GM18499 (cell line): ENCODE data around the gene HMOX2.

ENCODE experiments used
- ATAC-seq: cut with Tn5 transposase; IDR thresholded peaks from one replicate; pipeline ENCODE4 v1.9.1; 2021; ENCODE audit warnings: moderate number of reproducible peaks; ENCODE audit not compliant: insufficient read depth, unreplicated experiment

HMOX2 gene

DNA sequence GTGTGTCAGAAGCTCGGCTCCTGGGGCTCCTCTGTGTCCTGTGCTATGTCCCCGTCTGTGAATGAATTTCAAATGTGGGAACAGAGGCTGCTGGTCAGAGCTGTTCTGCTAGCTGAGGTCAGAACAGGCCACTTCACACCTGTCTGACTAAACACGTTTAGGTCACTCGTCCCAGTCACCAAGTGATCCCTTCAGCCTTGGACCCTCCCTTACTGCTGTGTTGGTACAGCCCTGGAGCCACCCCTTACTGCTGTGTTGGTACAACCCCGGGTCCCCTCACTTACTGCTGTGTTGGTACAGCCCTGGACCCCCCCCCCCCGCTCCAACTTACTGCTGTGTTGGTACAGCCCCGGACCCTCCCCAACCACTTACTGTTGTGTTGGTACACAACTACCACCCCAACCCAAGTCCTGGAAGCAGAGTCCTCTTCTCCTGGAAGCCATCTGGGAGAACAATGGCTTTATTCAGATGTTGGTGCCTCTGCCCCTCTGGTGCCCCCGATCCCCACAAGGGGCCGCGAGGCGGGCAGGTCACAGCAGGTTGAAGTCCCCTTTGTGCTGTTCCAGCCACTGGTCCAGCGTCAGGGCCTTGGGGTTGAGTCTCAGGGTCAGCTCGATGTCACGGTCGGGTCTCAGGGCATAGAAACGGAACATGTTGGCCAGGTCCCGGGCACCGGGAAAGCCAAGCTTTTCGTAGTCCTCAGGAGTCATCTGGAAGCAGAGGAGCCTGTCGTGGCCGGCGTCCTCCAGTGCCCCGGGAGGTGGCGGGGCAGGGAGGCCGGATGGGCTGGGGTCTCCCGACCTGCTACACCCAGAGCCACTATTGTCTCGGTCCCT is 14.7 kb upstream of the HMOX2 start:
- ATAC-seq = no peak

DNA sequence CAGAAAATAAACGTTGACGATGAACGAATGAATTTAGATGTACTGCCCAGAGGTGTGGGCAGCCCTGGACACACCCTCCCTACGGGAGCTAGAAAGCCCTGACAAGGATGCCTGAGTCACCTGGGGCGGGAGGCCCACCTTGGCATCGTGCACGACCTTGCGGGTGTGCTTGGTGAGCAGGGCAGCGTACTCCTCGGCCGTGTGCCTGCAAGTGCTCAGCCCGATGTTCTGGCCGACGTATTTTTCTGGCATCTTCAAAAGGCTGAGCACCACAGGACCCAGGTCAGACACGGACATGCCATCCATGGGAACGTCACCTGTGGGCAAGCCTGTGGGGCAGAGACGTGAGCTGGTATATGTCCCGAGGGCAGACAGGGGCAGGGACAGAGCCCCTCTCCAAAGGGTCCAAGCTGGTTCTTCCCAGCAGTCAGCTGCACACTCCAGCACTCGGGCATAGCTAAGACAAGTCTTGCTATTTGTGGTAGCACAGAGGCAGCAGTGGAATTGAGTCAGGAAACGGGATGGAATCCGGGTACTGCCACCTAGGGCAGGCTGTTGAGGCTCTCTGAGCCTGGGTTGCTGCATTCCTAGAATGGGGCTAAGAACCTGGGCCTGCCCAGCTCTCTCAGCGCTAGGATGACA is 12.6 kb upstream of the HMOX2 start:
- ATAC-seq = no peak

DNA sequence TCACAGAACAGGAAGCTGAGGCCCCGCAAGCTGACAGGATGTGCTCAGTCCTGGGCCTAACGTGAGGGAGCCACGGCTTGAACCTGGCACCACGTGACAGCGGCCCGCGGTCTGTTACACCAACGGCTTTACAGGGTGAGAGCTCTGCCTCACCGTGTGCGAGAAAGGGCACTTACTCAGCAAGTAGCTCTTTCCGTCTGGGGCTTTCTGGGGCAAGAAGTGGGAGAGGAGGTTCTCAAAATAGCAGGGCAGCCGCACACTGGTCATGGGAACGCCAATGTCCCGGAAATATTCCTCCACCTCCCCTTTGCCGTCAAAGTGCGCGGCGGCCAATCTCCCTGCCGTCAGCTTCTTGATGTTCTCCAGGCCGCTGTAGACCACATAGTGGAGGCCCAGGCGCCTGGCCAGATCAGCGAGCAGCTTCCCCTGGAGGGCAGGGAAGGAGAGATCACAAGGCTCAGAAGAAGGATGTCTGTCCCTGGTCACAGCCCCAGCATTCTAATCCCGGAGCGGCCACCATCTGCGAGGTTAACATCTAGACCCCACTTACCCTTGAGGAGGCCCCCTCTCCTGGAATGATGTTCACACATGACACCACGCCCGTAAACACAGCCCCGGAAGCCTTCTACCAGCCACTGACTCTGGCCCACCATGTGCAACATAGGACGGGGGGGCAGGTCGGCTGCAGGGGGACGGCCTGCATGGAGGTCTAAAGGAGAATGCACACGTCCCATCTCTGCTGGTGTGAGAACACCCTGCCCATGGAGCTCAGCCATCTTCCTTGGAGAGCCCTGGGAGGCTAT is 10.0 kb upstream of the HMOX2 start:
- no peak for ATAC-seq

DNA sequence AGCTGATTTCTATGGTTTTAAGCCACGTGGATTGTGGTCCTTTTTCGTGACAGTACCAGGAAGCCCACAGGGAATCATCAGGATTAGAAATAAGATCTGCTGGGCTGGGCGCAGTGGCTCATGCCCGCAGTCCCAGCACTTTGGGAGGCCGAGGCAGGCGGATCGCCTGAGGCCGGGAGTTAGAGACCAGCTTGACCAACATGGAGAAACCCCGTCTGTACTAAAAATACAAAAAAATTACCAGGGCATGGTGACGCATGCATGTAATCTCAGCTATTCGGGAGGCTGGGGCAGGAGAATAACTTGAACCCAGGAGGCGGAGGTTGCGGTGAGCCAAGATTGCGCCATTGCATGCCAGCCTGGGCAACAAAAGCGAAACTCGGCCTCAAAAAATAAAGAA is 8.3 kb upstream of the HMOX2 start:
- ATAC-seq = no peak

DNA sequence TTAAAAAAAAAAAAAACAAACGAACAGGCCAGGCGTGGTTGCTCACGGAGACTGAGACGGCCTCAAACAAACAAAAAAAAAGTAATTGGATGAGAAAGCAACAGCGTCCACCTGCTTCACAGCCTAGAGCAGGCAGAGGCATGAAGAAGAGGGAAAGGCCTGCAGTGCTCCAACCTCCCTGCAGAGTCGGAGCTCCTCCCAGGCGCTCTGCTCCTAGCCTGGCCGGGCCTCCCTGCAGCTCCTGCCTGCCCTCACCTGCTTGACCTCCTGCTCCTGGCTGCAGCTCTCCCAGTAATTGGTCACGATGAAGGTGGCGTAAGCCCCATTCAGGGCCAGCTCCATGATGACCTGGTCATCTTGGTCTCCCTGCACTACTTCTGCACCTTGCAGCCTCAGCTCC is 7.2 kb upstream of the HMOX2 start:
- ATAC-seq = no peak

DNA sequence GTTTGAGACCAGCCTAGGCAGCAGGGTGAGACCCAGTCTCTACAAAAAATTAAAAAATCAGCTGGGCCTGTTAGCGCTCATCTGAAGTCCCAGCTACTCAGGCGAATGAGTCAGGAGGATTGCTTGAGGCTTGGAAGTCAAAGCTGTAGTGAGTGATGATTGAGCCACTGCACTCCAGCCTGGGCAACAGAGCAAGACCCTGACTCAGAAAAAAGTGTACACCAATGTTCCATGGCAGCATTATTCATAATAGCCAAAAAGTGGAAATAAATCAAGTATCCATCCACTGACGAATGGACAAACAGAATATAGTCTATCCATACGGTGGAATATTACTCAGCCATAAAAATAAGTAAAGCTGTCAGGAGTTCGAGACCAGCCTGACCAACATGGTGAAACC is 4.3 kb upstream of the HMOX2 start:
- no peak for ATAC-seq

DNA sequence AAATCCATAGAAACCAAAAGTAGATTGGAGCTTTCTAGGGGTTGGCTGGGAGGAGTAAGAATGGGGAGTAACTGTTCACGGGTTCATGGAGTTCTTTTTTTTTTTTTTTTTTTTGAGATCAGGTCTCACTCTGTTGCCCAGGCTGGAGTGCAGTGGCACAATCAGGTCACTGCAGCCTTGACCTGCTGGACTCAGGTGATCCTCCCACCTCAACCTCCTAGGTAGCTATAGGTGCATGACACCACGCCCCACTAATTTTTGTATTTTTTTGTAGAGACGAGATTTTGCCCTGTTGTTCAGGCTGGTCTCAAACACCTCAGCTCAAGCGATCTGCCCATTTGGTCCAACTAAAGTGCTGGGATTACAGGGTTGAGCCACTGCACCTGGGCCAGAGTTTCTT is 3.3 kb upstream of the HMOX2 start:
- ATAC-seq = no peak

DNA sequence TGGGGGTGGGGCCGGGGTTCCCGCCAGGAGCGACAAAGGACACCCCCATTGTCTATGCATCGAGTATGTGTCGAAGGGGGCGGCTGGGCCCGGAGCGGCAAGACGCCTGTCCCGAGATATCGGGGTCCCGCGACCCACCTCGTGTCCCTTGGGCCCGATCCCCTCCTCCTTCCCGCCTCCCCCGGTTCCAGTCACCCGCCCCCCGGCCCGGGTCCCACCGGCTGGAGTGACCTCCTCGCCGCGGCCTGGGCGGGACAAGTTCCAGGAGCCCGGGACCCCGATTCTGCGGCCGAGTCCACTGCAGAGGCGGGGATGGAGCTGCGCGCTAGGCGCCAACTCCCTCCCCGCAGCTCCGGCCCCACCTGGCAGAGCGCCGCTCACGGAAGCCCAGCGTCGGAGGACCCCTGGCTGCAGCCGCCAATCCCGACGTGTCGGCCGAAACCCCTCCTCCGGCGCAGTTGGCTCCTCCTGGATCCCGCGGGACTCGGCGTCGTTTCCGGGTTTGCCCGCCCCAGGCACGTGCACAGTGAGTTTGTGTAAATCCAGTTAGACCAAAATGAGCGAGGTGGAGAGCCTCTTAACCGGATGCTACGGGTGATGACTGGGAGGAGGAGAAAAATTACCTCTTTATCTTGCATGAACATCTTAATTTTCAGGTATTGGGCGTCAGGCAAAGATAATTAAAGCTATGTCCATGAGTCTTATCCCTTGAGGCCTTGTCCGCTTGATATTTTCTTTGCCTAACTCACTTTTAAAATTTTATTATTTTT is 1.8 kb upstream of the HMOX2 start, which contains the start of gene NMRAL1:
Gene NMRAL1, minus strand, starts transcription at position 434 of the 770 bp plus-strand sequence. CDS start 493 bp downstream, outside the sequence.
- ATAC-seq = no peak

DNA sequence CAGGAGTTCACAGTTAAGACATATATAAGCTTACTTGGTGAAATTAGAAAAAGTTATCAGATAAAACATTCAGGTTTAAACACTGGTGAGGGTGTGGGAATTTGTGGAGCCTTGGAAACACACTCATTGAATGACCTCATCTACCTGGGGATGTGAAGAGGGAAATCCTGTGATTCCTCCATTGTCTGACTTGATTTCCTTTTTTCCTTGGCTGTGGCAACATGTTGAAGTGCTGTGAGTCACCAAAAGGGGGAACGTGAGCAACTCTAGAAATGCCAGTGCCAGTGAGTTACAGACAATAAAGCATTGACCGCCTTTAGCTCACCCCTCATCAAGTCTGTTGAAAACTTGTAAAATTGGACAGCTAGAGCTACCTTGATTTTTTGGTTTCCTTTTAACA is 1.8 kb downstream of the HMOX2 start:
- no peak for ATAC-seq

DNA sequence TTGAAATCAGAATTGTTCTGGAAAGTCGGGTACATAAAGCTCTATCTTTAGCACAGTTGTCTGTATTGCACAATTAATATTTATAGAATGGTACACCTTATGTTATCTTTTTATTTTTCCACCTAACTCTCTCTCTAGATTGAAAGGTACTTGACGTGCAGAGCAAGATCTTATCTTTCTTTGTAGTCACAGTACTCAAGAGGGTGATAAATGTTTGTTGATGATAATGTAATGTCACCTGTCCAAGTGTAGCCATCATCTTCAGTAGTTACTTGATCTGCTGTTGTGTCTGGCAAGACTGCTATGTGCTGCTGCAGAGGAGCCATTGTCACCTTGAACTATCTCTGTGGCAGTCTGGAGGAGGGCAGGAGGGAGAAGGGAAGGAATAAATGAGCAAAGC is 5.3 kb downstream of the HMOX2 start:
- ATAC-seq = no peak

DNA sequence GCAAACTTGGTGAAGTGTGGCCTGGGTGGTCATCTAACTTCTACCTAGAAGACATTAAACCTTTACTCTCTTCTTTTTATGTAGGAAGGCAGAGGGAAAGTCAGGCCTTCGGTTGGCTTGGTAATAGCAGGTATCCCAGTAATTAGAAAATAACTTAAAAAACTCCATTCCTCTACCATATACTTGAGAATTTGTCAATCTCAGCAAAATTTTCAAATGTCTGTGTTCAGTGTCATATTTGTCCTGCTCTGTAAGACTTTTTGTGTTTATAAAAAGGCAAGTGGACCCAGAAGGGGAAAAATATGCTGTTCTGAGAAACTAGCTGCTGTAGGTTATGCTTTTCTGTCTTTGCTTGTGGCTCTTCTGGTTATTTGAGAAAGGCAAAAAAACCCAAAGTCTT is 5.8 kb downstream of the HMOX2 start:
- no peak for ATAC-seq

DNA sequence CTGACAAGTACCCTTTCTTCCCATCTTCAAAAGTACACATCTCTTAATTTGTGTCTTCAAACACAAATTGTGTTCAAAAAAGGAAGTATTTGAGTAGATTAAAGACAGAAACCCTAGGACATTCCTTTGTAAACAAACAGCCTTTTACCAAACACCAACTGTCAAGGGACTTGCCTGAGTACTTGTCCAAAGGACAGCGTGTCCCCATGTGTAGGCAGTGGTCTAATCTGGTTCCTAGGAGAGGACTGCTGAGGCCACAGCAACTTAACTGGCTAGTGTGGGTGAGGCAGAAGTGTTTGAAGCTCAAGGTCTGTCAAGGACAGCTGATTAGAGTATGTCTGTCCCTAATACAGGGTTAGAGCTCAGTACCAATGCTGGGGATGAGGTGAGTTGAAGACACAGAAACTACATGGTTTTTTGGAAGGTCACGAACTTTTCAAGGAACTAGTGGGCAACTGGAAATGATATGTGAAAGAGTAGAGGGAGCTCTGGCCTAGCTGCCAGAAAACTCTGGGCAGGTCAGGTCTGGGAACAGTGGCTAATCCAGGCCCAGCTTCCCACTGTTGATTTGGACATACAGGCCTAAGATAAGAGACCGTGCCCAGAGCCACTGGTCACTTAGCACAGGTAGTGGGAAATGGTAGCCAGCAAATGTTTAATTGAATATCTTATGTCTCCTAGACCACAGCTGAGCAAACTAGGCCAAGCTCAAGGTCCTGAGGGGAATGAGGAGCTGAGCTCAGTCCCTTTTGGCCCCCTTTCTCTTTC is 10.1 kb downstream of the HMOX2 start:
- ATAC-seq = no peak

DNA sequence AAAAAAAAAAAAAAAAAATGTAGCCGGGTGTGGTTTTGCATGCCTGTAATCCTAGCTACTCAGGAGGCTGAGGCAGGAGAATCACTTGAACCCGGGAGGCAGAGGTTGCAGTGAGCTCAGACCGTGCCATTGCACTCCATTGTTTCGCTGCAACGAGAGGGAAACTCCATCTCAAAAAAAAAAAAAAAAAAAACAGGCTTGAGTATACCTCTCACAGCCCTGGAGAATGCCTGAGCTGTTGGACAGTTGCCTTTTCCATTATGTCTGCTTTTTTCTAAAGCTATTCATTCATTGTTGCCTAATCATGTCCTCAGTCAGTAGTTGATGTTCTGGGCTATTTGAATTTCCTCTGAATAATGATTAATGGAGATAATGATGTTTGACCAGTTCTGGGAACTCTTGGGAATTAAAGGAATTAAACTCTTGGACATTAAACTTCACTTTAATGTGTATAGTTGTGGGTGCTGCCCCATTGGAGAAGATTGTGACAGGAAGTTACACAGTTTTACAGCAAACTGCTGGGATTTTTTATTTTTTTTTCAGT is 11.8 kb downstream of the HMOX2 start:
- no peak for ATAC-seq

DNA sequence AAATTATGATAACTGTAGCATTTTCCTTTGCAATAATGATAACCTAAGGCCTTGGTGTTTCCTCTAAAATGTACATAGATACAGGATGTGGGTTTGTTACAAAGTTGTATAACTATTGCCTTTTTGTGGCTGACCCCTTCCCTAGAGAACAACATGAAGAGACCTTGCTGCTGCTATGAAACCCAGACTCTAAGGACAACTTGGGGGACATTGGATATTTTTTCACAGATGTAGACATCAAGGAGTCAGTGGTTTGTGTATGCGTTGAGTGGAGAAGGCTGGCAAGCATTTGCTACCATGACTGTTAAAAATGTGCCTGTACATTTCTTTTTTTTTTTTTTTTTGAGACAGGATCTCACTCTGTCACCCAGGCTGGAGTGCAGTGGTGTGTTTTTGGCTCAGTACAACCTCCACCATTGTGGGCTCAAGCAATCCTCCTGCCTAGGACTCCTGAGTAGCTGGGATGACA is 12.3 kb downstream of the HMOX2 start:
- no peak for ATAC-seq

DNA sequence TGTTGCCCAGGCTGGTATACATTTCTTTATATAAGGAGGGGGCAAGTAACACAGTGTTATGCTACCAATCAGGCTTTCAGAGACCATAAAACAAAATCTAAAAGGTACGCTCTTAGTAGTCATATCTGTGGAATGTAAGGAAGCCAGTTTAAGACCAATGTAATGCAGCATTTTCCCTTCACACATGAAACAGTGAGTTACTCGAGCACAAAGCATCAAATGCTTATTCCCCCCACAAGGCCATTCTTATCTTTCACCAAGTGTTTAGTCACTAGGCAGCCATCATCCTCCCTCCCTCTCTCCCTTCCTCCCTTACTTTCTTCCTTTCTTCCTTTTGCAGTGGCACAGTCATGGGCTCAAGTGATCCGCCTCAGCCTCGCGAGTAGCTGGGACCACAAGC is 12.8 kb downstream of the HMOX2 start:
- ATAC-seq = no peak

DNA sequence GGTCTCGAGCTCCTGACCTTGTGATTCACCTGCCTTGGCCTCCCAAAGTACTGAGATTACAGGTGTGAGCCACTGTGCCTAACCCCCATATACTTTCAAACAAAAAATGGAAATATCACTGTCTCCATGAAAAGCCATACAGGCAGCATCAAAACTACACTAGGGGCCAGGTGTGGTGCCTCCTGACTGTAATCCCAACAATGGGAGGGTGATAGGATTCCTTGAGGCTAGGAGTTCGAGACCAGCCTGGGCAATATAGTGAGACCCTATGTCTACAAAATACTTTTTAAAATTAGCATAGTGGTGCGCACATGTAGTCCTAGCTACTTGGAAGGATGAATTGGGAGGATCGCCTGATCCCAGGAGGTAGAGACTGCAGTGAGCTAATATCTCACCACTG is 15.7 kb downstream of the HMOX2 start:
- no peak for ATAC-seq

DNA sequence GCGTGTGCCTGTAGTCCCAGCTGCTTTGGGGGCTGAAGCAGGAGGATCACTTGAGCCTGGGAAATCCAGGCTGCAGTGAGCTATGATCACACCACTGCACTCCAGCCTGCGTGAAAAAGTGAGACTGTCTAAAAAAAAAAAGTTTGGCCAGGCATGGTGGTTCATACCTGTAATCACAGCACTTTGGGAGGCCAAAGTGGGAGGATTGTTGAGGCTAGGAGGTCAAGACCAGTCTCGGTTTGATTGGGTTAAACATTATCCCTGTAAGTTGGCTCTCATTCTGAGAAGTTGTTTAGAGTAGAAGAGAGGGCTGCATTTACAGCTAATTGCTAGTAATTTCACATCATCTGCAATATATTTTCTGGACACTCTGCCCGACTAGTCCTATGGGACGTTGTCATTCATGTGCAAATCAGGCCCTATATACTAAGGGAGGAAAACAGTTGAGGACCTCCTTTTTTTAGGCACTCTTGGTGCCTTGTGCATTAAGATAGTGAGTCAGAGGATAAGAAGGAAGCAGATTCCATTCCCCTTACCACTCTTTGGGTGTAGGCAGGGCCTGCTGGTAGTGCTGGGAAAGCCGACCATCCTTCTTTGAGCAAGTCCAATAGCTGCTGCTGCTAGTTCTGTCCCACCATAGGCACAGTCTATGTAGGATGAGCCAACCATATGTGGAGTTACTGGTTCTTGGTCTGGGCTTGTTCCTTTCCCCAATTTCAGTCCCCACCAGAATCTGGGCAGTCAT is 18.7 kb downstream of the HMOX2 start:
- no peak for ATAC-seq

DNA sequence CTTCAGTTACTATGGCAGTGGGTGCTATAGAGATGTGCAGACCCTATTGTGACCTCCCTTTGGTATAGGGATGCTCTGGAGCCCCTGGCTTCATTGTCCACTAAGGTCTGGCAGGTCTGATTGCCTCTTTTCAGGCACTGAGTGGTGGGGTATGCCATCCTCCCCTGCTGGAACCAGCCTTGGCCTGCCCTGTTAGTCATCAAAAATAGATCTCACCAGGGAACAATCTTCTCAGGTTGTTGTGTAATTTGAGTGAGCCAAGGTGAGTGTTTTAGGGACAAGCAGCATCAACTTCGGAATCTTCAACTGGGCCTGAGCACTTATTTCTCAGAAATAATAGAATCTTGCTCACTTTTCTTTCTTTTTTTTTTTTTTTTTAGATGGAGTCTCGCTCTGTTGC is 19.6 kb downstream of the HMOX2 start:
- no peak for ATAC-seq

DNA sequence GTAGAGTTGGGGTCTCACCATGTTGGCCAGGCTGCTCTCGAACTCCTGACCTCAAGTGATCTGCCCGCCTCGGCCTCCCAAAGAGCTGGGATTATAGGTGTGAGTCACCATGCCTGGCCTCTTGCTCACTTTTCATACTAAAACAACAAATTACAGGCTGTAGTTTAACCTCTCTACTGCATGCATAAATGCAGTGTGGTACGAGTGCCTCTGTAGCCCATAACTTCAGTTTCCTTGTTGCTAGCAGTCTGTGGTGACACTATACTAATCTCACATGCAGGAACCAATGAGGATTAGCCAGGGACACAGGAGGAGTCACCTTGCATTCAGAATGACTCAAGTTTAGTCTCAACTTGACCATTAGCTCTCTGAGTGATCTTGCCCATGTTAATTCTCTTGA is 20.1 kb downstream of the HMOX2 start:
- ATAC-seq = no peak
